ENCODE measurements around the gene GBGT1.

DNA sequence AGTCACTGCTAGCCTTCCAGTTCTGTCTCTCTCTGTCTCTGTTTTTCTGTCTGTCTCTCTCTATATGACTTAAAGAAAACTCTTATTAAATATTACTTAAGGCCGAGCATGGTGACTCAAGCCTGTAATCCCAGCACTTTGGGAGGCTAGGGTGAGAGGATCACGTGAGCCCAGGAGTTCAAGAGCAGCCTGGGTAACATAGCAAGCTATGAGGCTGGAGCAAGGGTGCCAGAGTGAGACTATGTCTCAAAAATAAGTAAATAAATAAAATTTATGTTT is 1.7 kb upstream of the GBGT1 start:
- TF ChIP-seq, protein P1, sequence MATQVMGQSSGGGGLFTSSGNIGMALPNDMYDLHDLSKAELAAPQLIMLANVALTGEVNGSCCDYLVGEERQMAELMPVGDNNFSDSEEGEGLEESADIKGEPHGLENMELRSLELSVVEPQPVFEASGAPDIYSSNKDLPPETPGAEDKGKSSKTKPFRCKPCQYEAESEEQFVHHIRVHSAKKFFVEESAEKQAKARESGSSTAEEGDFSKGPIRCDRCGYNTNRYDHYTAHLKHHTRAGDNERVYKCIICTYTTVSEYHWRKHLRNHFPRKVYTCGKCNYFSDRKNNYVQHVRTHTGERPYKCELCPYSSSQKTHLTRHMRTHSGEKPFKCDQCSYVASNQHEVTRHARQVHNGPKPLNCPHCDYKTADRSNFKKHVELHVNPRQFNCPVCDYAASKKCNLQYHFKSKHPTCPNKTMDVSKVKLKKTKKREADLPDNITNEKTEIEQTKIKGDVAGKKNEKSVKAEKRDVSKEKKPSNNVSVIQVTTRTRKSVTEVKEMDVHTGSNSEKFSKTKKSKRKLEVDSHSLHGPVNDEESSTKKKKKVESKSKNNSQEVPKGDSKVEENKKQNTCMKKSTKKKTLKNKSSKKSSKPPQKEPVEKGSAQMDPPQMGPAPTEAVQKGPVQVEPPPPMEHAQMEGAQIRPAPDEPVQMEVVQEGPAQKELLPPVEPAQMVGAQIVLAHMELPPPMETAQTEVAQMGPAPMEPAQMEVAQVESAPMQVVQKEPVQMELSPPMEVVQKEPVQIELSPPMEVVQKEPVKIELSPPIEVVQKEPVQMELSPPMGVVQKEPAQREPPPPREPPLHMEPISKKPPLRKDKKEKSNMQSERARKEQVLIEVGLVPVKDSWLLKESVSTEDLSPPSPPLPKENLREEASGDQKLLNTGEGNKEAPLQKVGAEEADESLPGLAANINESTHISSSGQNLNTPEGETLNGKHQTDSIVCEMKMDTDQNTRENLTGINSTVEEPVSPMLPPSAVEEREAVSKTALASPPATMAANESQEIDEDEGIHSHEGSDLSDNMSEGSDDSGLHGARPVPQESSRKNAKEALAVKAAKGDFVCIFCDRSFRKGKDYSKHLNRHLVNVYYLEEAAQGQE (IDR thresholded peaks at IDR 0.05; ENCODE audit: insufficient read depth in 1 of 2, low read depth in 2 of 2, low read length in 1 of 2): no peak
- TF ChIP-seq, protein P2, sequence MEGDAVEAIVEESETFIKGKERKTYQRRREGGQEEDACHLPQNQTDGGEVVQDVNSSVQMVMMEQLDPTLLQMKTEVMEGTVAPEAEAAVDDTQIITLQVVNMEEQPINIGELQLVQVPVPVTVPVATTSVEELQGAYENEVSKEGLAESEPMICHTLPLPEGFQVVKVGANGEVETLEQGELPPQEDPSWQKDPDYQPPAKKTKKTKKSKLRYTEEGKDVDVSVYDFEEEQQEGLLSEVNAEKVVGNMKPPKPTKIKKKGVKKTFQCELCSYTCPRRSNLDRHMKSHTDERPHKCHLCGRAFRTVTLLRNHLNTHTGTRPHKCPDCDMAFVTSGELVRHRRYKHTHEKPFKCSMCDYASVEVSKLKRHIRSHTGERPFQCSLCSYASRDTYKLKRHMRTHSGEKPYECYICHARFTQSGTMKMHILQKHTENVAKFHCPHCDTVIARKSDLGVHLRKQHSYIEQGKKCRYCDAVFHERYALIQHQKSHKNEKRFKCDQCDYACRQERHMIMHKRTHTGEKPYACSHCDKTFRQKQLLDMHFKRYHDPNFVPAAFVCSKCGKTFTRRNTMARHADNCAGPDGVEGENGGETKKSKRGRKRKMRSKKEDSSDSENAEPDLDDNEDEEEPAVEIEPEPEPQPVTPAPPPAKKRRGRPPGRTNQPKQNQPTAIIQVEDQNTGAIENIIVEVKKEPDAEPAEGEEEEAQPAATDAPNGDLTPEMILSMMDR (IDR thresholded peaks at IDR 0.05): no peak
- TF ChIP-seq POLR2AphosphoS5 (IDR thresholded peaks at IDR 0.05; ENCODE audit: low read depth, low read length): no peak
- no peak for TF ChIP-seq TCF7L2 (IDR thresholded peaks at IDR 0.05; ENCODE audit: low read depth, low read length)

Data from Panc1 (cell line).